Measurements from ENCODE around the gene PURB. TPM values are rescaled to one million over a fixed set of nuclear protein-coding genes. Genes with fewer than 3 reads are reported as not detected.
A peak's percentile ranks its signal among the peaks of the same experiment; 100 is the strongest.
"Not testable (repeated sequence)": the region's sequence is repeated elsewhere in the genome, so short reads cannot be mapped to it uniquely, and the experiment has no call there.

Gene PURB
- polyA plus RNA-seq, 2 donors = 6.7 to 7.3 TPM

- Histone ChIP-seq H3K36me3 (ENCODE audit: control insufficient read depth in 2 of 2, insufficient read depth in 2 of 2, low read length in 1 of 2) (no peaks in the 10 kb centered on the region), H3K27me3 (ENCODE audit: control insufficient read depth in 1 of 2, insufficient read depth in 2 of 2, low read length in 2 of 2) (no peaks in the 10 kb centered on the region), H3K9me3 (ENCODE audit: control insufficient read depth in 2 of 2, insufficient read depth in 1 of 2, low read depth in 1 of 2, low read length in 1 of 2) (no peaks in the 10 kb centered on the region), H3K4me3 (ENCODE audit: low read depth in 1 of 2, low read length in 2 of 2) (no peak overlapping the region), H3K4me1 (ENCODE audit: control insufficient read depth in 2 of 2, insufficient read depth in 2 of 2, low read length in 1 of 2) (no peaks in the 10 kb centered on the region), H3K27ac (ENCODE audit: low read depth in 2 of 2, low read length in 1 of 2) (no peak overlapping the region)
- 62 to 63% methylated on average over 4 of the region's 4 CpGs for WGBS, 2 donors
These were observed 18.0 kb downstream of the PURB start for GRCh38 chr7:44867073-44867995.

- H3K36me3 ChIP-seq (ENCODE audit: control insufficient read depth in 2 of 2, insufficient read depth in 2 of 2, low read length in 1 of 2); H3K27me3 ChIP-seq (ENCODE audit: control insufficient read depth in 1 of 2, insufficient read depth in 2 of 2, low read length in 2 of 2); H3K4me3 ChIP-seq (ENCODE audit: low read depth in 1 of 2, low read length in 2 of 2); H3K27ac ChIP-seq (ENCODE audit: low read depth in 2 of 2, low read length in 1 of 2); H3K4me1 ChIP-seq (ENCODE audit: control insufficient read depth in 2 of 2, insufficient read depth in 2 of 2, low read length in 1 of 2); H3K9me3 ChIP-seq (ENCODE audit: control insufficient read depth in 2 of 2, insufficient read depth in 1 of 2, low read depth in 1 of 2, low read length in 1 of 2): not testable (repeated sequence)
- WGBS, 2 donors = 54 to 76% methylated on average over 4 of the region's 4 CpGs
These were observed 23.4 kb downstream of the PURB start for GRCh38 chr7:44861949-44862348.

- Histone ChIP-seq H3K4me1 (ENCODE audit: control insufficient read depth in 2 of 2, insufficient read depth in 2 of 2, low read length in 1 of 2) (no peaks in the 10 kb centered on the region), H3K36me3 (ENCODE audit: control insufficient read depth in 2 of 2, insufficient read depth in 2 of 2, low read length in 1 of 2) (no peaks in the 10 kb centered on the region), H3K4me3 (ENCODE audit: low read depth in 1 of 2, low read length in 2 of 2) (no peak overlapping the region), H3K9me3 (ENCODE audit: control insufficient read depth in 2 of 2, insufficient read depth in 1 of 2, low read depth in 1 of 2, low read length in 1 of 2) (no peaks in the 10 kb centered on the region), H3K27me3 (ENCODE audit: control insufficient read depth in 1 of 2, insufficient read depth in 2 of 2, low read length in 2 of 2) (no peaks in the 10 kb centered on the region), H3K27ac (ENCODE audit: low read depth in 2 of 2, low read length in 1 of 2) (no peak overlapping the region)
- WGBS, 2 donors = 77 to 87% methylated on average over 2 of the region's 2 CpGs
These were observed 27.2 kb downstream of the PURB start for GRCh38 chr7:44858161-44858560.

GRCh38 chr7:44854644-44855364, 30.5 kb downstream of the PURB start:
- H3K4me3 ChIP-seq (ENCODE audit: low read depth in 1 of 2, low read length in 2 of 2) = no peak overlapping the region
- H3K4me1 ChIP-seq (ENCODE audit: control insufficient read depth in 2 of 2, insufficient read depth in 2 of 2, low read length in 1 of 2) = no peaks in the 10 kb centered on the region
- no peak overlapping the region for H3K27ac ChIP-seq (ENCODE audit: low read depth in 2 of 2, low read length in 1 of 2)
- 89 to 91% methylated on average over 8 of the region's 8 CpGs for WGBS, 2 donors
- H3K36me3 ChIP-seq (ENCODE audit: control insufficient read depth in 2 of 2, insufficient read depth in 2 of 2, low read length in 1 of 2) = no peaks in the 10 kb centered on the region
- no peaks in the 10 kb centered on the region for H3K27me3 ChIP-seq (ENCODE audit: control insufficient read depth in 1 of 2, insufficient read depth in 2 of 2, low read length in 2 of 2)
- no peaks in the 10 kb centered on the region for H3K9me3 ChIP-seq (ENCODE audit: control insufficient read depth in 2 of 2, insufficient read depth in 1 of 2, low read depth in 1 of 2, low read length in 1 of 2)

- WGBS, 2 donors = 91 to 95% methylated on average over 3 of the region's 3 CpGs
- H3K9me3 ChIP-seq (ENCODE audit: control insufficient read depth in 2 of 2, insufficient read depth in 1 of 2, low read depth in 1 of 2, low read length in 1 of 2) = no peaks in the 10 kb centered on the region
- H3K4me3 ChIP-seq (ENCODE audit: low read depth in 1 of 2, low read length in 2 of 2) = no peak overlapping the region
- H3K4me1 ChIP-seq (ENCODE audit: control insufficient read depth in 2 of 2, insufficient read depth in 2 of 2, low read length in 1 of 2) = no peaks in the 10 kb centered on the region
- no peak overlapping the region for H3K27ac ChIP-seq (ENCODE audit: low read depth in 2 of 2, low read length in 1 of 2)
- H3K36me3 ChIP-seq (ENCODE audit: control insufficient read depth in 2 of 2, insufficient read depth in 2 of 2, low read length in 1 of 2) = no peaks in the 10 kb centered on the region
- no peaks in the 10 kb centered on the region for H3K27me3 ChIP-seq (ENCODE audit: control insufficient read depth in 1 of 2, insufficient read depth in 2 of 2, low read length in 2 of 2)
These were observed 31.9 kb downstream of the PURB start for GRCh38 chr7:44853391-44853790.

GRCh38 chr7:44852590-44852989, 32.7 kb downstream of the PURB start:
- no peaks in the 10 kb centered on the region for H3K4me1 ChIP-seq (ENCODE audit: control insufficient read depth in 2 of 2, insufficient read depth in 2 of 2, low read length in 1 of 2)
- H3K27ac ChIP-seq (ENCODE audit: low read depth in 2 of 2, low read length in 1 of 2) = no peak overlapping the region
- H3K4me3 ChIP-seq (ENCODE audit: low read depth in 1 of 2, low read length in 2 of 2) = no peak overlapping the region
- H3K9me3 ChIP-seq (ENCODE audit: control insufficient read depth in 2 of 2, insufficient read depth in 1 of 2, low read depth in 1 of 2, low read length in 1 of 2) = no peaks in the 10 kb centered on the region
- H3K36me3 ChIP-seq (ENCODE audit: control insufficient read depth in 2 of 2, insufficient read depth in 2 of 2, low read length in 1 of 2) = no peaks in the 10 kb centered on the region
- whole genome bisulfite sequencing, 2 donors = 83 to 95% methylated on average over 3 of the region's 3 CpGs
- no peaks in the 10 kb centered on the region for H3K27me3 ChIP-seq (ENCODE audit: control insufficient read depth in 1 of 2, insufficient read depth in 2 of 2, low read length in 2 of 2)

- H3K36me3 ChIP-seq (ENCODE audit: control insufficient read depth in 2 of 2, insufficient read depth in 2 of 2, low read length in 1 of 2) = no peaks in the 10 kb centered on the region
- 83 to 90% methylated on average over 5 of the region's 5 CpGs for WGBS, 2 donors
- H3K4me1 ChIP-seq (ENCODE audit: control insufficient read depth in 2 of 2, insufficient read depth in 2 of 2, low read length in 1 of 2) = no peaks in the 10 kb centered on the region
- no peaks in the 10 kb centered on the region for H3K27me3 ChIP-seq (ENCODE audit: control insufficient read depth in 1 of 2, insufficient read depth in 2 of 2, low read length in 2 of 2)
- no peaks in the 10 kb centered on the region for H3K9me3 ChIP-seq (ENCODE audit: control insufficient read depth in 2 of 2, insufficient read depth in 1 of 2, low read depth in 1 of 2, low read length in 1 of 2)
- H3K4me3 ChIP-seq (ENCODE audit: low read depth in 1 of 2, low read length in 2 of 2) = no peak overlapping the region
- H3K27ac ChIP-seq (ENCODE audit: low read depth in 2 of 2, low read length in 1 of 2) = no peak overlapping the region
These were observed 35.3 kb downstream of the PURB start for GRCh38 chr7:44849885-44850544.

GRCh38 chr7:44849259-44849884, 36.0 kb downstream of the PURB start:
- H3K4me1 ChIP-seq (ENCODE audit: control insufficient read depth in 2 of 2, insufficient read depth in 2 of 2, low read length in 1 of 2) = no peaks in the 10 kb centered on the region
- WGBS, 2 donors = 73 to 77% methylated on average over 10 of the region's 10 CpGs
- H3K36me3 ChIP-seq (ENCODE audit: control insufficient read depth in 2 of 2, insufficient read depth in 2 of 2, low read length in 1 of 2) = no peaks in the 10 kb centered on the region
- H3K27ac ChIP-seq (ENCODE audit: low read depth in 2 of 2, low read length in 1 of 2) = no peak overlapping the region
- no peaks in the 10 kb centered on the region for H3K9me3 ChIP-seq (ENCODE audit: control insufficient read depth in 2 of 2, insufficient read depth in 1 of 2, low read depth in 1 of 2, low read length in 1 of 2)
- H3K4me3 ChIP-seq (ENCODE audit: low read depth in 1 of 2, low read length in 2 of 2) = no peak overlapping the region
- H3K27me3 ChIP-seq (ENCODE audit: control insufficient read depth in 1 of 2, insufficient read depth in 2 of 2, low read length in 2 of 2) = no peaks in the 10 kb centered on the region

GRCh38 chr7:44847920-44848634, 37.3 kb downstream of the PURB start, which contains the start of gene H2AZ2:
H2AZ2 (minus strand) TSS chr7:44848087; CDS start chr7:44847971, 116 bp downstream.
- Histone ChIP-seq H3K9me3 (ENCODE audit: control insufficient read depth in 2 of 2, insufficient read depth in 1 of 2, low read depth in 1 of 2, low read length in 1 of 2) (no peaks in the 10 kb centered on the region), H3K36me3 (ENCODE audit: control insufficient read depth in 2 of 2, insufficient read depth in 2 of 2, low read length in 1 of 2) (no peaks in the 10 kb centered on the region), H3K27ac (ENCODE audit: low read depth in 2 of 2, low read length in 1 of 2) (peak within 1 kb of the TSS; percentile 99), H3K4me1 (ENCODE audit: control insufficient read depth in 2 of 2, insufficient read depth in 2 of 2, low read length in 1 of 2) (no peaks in the 10 kb centered on the region), H3K4me3 (ENCODE audit: low read depth in 1 of 2, low read length in 2 of 2) (peak within 1 kb of the TSS; percentile 79 to 88), H3K27me3 (ENCODE audit: control insufficient read depth in 1 of 2, insufficient read depth in 2 of 2, low read length in 2 of 2) (no peaks in the 10 kb centered on the region)
- 0% methylated on average over 63 to 70 of the region's 70 CpGs for WGBS, 2 donors
